Gastrocnemius medialis (tissue), 4 donors: ENCODE measurements around the gene CPE. TPM values are rescaled to one million over a fixed set of nuclear protein-coding genes. Genes with fewer than 3 reads are reported as not detected.

Experiments used
- ATAC-seq, 2 donors: fragments of 150-250 bp; one replicate each; pipeline ENCODE4 v1.9.1; 2016
- DNase-seq, 2 donors: peaks; one replicate each; pipeline ENCODE4 v3.0.0-alpha.2; 2019
- H3K27ac ChIP-seq, 4 donors: fragments of 200-600 bp; sonication (generic); 1 replicate in 1 of 4; 2 replicates in 3 of 4; pipeline ENCODE4 v1.5.1; 2016 to 2018; ENCODE audit warnings: mild to moderate bottlenecking in 2 of 4, moderate library complexity in 1 of 4
- H3K27me3 ChIP-seq, 3 donors: fragments of 200-600 bp; sonication (generic) in 2 of 3; 1 replicate in 1 of 3; 2 replicates in 2 of 3; pipeline versions ENCODE4 v1.5.1 to v1.6.0; 2016 to 2019; ENCODE audit warnings: mild to moderate bottlenecking in 1 of 3, moderate library complexity in 1 of 3
- H3K36me3 ChIP-seq, 2 donors: fragments of 200-600 bp; sonication (generic) in 1 of 2; one replicate each; pipeline ENCODE4 v1.5.1; 2017 to 2018
- H3K4me1 ChIP-seq, 2 donors: fragments of 200-600 bp; sonication (generic) in 1 of 2; one replicate each; pipeline ENCODE4 v1.5.1; 2016 to 2017; ENCODE audit warnings: mild to moderate bottlenecking in 2 of 2
- H3K4me3 ChIP-seq, 4 donors: fragments of 200-600 bp; sonication (generic) in 3 of 4; 1 replicate in 1 of 4; 2 replicates in 3 of 4; pipeline ENCODE4 v1.5.1; 2016 to 2019; ENCODE audit warnings: mild to moderate bottlenecking in 2 of 4
- H3K9me3 ChIP-seq, 3 donors: fragments of 200-600 bp; sonication (generic) in 2 of 3; 1 replicate in 1 of 3; 2 replicates in 2 of 3; pipeline ENCODE4 v1.5.1; 2016 to 2019
- POLR2A ChIP-seq, 2 donors: fragments of 450-650 bp; IDR thresholded peaks; one replicate each; pipeline ENCODE4 v1.6.1; 2017; ENCODE audit warnings: antibody characterized with exemption in 2 of 2, mild to moderate bottlenecking in 2 of 2, moderate library complexity in 2 of 2
- in situ Hi-C, 4 donors: fragments of 200-750 bp; cut with MboI; loops; one replicate each; pipeline versions ENCODE4 v1.15.0 to v1.8.0; 2017; ENCODE audit warnings: low sequenced_read_pairs in 4 of 4
- intact Hi-C: fragments of 100-400 bp; cut with DNase I; formaldehyde crosslinking; loops from one replicate; pipeline ENCODE4 v1.15.1; 2023; ENCODE audit warnings: low total_unique reads
- microRNA counts, 2 donors: library from miRNA; unstranded; fragments of <30 nt; microRNA quantifications; one replicate each; lab custom pipeline; 2016
- microRNA-seq, 2 donors: library from miRNA; unstranded; fragments of <30 nt; microRNA quantifications; one replicate each; pipeline ENCODE4, GENCODE V29; 2016; ENCODE audit warnings: borderline replicate concordance in 2 of 2
- total RNA-seq, 4 donors: library from RNA; depleted of rRNA; stranded (reverse); fragments of >200 nt; gene quantifications; one replicate each; pipeline versions ENCODE4 v1.1.0 to v1.2.3, GENCODE V29; 2016
- TF ChIP-seq, protein P1 (sequence below), 5 experiments: fragments of 450-650 bp in 3 of 5; fragments of 200-600 bp in 2 of 5; sonication (generic) in 2 of 5; IDR thresholded peaks in 4 of 5; conservative IDR thresholded peaks in 1 of 5; 1 replicate in 4 of 5; 2 replicates in 1 of 5; pipeline ENCODE4 v1.5.1; 2016 to 2019; ENCODE audit warnings: antibody characterized with exemption in 5 of 5, mild to moderate bottlenecking in 3 of 5, moderate library complexity in 3 of 5

The CPE gene
- total RNA-seq, 4 donors from 2014 or later = 11.8 to 27.6 (median 17.0) TPM

DNA sequence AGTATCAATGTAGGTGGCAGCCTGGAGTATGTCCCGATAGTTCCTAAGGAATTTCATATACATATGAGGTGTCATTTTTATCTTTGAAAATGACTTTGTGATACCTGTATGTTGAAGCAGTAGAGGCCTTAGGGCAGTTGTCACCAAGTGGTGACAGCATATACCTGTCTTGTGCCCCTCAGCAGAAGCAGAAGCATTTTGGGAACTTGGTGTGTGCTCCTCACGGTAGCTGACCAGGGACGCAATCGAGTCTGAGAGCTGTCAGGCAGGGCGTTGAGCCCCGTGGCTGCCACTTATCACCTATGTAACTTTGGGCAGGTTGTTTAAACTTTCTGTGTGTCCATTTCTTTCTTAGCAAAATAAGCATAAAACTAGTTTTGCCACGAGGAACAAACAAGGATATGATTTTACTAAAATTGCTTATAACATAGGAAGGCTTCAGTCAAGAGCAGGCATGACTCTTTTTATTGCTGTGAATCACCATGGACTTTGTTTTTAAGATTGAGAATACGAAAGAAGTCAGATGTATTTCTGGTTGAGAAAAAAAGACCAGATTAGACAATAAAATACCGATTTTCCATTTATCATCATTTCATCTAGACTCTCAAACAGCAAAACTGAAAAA, 161.5 kb downstream of the CPE start:
- in situ Hi-C loops (loop anchor here in 2 of 4 donors (5.0 kb wide), 1 partner anchor 552 kb away; no protein-coding TSS in a partner anchor), intact Hi-C loops (no loop called here)
- no peaks in the 10 kb centered on the region for H3K36me3 ChIP-seq
- H3K27ac ChIP-seq = no peak overlapping the region
- DNase-seq (no peak), ATAC-seq (no peak)
- TF ChIP-seq, protein P1, sequence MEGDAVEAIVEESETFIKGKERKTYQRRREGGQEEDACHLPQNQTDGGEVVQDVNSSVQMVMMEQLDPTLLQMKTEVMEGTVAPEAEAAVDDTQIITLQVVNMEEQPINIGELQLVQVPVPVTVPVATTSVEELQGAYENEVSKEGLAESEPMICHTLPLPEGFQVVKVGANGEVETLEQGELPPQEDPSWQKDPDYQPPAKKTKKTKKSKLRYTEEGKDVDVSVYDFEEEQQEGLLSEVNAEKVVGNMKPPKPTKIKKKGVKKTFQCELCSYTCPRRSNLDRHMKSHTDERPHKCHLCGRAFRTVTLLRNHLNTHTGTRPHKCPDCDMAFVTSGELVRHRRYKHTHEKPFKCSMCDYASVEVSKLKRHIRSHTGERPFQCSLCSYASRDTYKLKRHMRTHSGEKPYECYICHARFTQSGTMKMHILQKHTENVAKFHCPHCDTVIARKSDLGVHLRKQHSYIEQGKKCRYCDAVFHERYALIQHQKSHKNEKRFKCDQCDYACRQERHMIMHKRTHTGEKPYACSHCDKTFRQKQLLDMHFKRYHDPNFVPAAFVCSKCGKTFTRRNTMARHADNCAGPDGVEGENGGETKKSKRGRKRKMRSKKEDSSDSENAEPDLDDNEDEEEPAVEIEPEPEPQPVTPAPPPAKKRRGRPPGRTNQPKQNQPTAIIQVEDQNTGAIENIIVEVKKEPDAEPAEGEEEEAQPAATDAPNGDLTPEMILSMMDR (IDR thresholded peaks at IDR 0.05 in 4 of 5, conservative IDR thresholded peaks at IDR 0.05 in 1 of 5) = no peak
- TF ChIP-seq POLR2A (IDR thresholded peaks at IDR 0.05) = no peak
- no peak overlapping the region for H3K4me3 ChIP-seq
- no peaks in the 10 kb centered on the region for H3K27me3 ChIP-seq
- no peaks in the 10 kb centered on the region for H3K4me1 ChIP-seq
- H3K9me3 ChIP-seq = no peaks in the 10 kb centered on the region

DNA sequence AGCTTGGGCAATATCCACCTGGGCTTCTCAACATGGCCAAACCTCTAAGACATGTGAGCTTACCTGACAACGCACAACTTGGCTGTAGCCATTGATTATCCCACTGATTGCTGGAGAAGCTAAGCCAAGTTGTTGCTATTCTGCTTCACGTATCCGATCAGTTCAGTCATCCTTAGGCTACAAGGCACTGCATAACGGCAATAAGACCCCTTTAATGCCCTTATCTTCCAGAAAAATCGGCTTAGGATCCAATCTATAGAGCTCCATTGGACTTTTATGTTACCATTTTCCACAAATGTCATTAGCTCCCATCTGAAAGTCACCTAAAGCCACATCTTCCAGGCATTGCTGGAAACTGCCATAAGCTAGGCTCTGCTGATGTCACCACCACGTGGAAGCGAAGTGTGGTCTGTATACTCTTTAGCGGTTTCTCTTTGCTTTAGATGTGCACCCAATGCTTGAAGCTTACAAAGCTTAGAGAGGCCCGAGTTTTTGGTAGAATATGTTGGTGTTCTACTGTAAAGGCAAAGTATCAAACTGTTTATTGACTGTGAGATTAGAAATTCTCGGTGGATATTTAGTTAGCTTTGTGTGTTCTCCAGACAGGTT, 163.1 kb downstream of the CPE start:
- in situ Hi-C loops (loop anchor here in 2 of 4 donors (5.0 kb wide), 1 partner anchor 550 kb away; no protein-coding TSS in a partner anchor), intact Hi-C loops (no loop called here)
- DNase-seq = no peak
- no peak for ATAC-seq
- Histone ChIP-seq H3K4me1 (no peaks in the 10 kb centered on the region), H3K9me3 (no peaks in the 10 kb centered on the region), H3K27me3 (no peaks in the 10 kb centered on the region), H3K27ac (no peak overlapping the region), H3K36me3 (no peaks in the 10 kb centered on the region), H3K4me3 (no peak overlapping the region)
- TF ChIP-seq POLR2A (IDR thresholded peaks at IDR 0.05) = no peak
- TF ChIP-seq, protein P1 (IDR thresholded peaks at IDR 0.05 in 4 of 5, conservative IDR thresholded peaks at IDR 0.05 in 1 of 5) = no peak

DNA sequence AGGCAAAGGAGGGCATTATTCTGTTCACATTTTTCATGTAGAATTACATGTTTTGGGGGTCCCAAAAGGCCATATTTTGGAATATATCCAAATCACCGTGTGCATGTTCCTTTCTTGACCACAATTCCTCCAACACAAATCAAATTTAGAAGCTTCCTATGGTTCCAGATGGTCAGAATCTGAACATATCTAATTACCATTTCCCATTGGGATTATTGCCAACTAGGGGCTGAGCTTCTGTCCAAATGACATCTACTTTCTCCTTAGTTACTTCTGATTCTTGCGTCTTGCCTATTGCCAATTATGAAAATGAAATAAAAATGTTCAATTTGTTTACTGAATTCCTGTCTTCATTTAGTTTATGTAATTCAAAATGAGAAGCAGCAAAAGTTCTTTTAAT, 163.7 kb downstream of the CPE start:
- intact Hi-C loops = no loop called here
- DNase-seq = no peak
- no peak overlapping the region for H3K27ac ChIP-seq
- in situ Hi-C loops = loop anchor here in 2 of 4 donors (5.0 kb wide), 1 partner anchor 550 kb away; no protein-coding TSS in a partner anchor
- no peaks in the 10 kb centered on the region for H3K36me3 ChIP-seq
- H3K4me1 ChIP-seq = no peaks in the 10 kb centered on the region
- H3K4me3 ChIP-seq = no peak overlapping the region
- ATAC-seq = no peak
- H3K9me3 ChIP-seq = no peaks in the 10 kb centered on the region
- H3K27me3 ChIP-seq = no peaks in the 10 kb centered on the region
- TF ChIP-seq, protein P1 (IDR thresholded peaks at IDR 0.05 in 4 of 5, conservative IDR thresholded peaks at IDR 0.05 in 1 of 5) = no peak
- TF ChIP-seq POLR2A (IDR thresholded peaks at IDR 0.05) = no peak

MicroRNA genes within 50 kb of the gene (microRNA counts, 767-probe panel; counts per million panel counts)
- 356 to 448 counts per million in 2 donors for microRNA hsa-miR-578 (lab: Ali Mortazavi, UCI)

Small RNA genes within 50 kb of the gene (microRNA-seq; reads per million reads assigned to microRNA genes)
- gene MIR578 = 0 reads per million in 2 donors

Other genes with a start within 250 kb of the CPE start
- gene KLHL2, start 171.4 kb upstream of the CPE start, total RNA-seq = 1 to 10 TPM; 3.6 to 7.9 (median 6.4) TPM
- 1 to 10 TPM; 3.9 to 7.7 (median 4.1) TPM for gene MSMO1, start 51.3 kb upstream of the CPE start, total RNA-seq